HUES48 (cell line): ENCODE results near the gene GMPR.
"Not testable (repeated sequence)": the region's sequence is repeated elsewhere in the genome, so short reads cannot be mapped to it uniquely, and the experiment has no call there.

ENCODE experiments used
- H3K27ac ChIP-seq: one replicate; pipeline ENCODE4 v1.7.0; 2013; ENCODE audit warnings: low read depth, low read length, inconsistent platforms
- H3K27me3 ChIP-seq: 2 replicates; pipeline ENCODE4 v1.6.1; 2013; ENCODE audit warnings: mild to moderate bottlenecking, low read length; ENCODE audit not compliant: control insufficient read depth, insufficient read depth
- H3K36me3 ChIP-seq: 2 replicates; pipeline ENCODE4 v1.6.1; 2013; ENCODE audit warnings: low read length; ENCODE audit not compliant: control insufficient read depth, insufficient read depth
- H3K4me1 ChIP-seq: 2 replicates; pipeline ENCODE4 v1.6.1; 2013; ENCODE audit warnings: mild to moderate bottlenecking, low read length; ENCODE audit not compliant: control insufficient read depth, insufficient read depth
- H3K4me3 ChIP-seq: 2 replicates; pipeline ENCODE4 v1.5.1; 2013; ENCODE audit warnings: mild to moderate bottlenecking, low read depth, low read length
- H3K9ac ChIP-seq: 2 replicates; pipeline ENCODE4 v1.6.1; 2013; ENCODE audit warnings: mild to moderate bottlenecking, low read depth, low read length, moderate library complexity
- H3K9me3 ChIP-seq: 2 replicates; pipeline ENCODE4 v1.6.1; 2013; ENCODE audit warnings: low read length; ENCODE audit not compliant: control insufficient read depth, insufficient read depth

Gene GMPR

DNA sequence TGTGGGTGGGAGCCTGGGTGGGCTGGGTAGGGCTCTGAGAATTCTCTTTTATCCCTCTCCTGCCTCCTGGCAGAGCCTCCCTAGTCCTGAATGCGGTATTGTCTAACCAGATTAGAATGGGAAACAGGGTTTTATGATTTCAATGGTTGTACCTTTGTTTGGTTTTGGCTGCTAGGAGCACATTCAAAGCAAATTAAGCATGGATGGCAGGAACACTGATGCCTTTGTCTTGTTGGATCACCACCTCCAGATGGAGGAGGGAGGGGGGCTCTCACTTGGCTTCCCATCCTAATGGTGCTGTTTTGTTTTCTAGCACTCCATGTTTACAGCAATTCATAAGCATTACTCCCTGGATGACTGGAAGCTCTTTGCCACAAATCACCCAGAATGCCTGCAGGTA is 11.6 kb downstream of the GMPR start:
- Histone ChIP-seq H3K36me3 (no peaks in the 10 kb centered on the region), H3K9ac (no peak overlapping the region), H3K27me3 (no peaks in the 10 kb centered on the region), H3K4me1 (peaks cover 10% of the 10 kb centered on the region), H3K27ac (peak overlapping the region; percentile 63), H3K4me3 (no peak overlapping the region), H3K9me3 (no peaks in the 10 kb centered on the region)

DNA sequence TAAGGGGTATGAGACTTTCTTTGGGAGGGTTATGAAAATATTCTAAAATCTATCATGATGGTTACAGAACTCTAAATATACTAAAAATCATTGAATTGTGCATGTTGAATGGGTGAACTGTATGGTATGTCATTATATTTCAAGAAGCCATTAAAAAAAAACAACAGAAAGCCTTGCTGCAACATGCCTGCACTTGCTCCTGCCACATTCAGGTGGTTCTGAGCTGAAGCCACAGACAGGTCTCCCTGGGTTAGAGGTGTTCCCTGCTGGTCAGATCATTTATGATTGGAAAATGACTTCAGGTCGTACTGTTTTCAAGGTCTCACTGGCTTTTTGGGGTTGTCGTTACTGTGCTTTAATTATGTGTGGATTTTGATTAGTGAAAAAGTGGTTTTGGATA is 13.3 kb downstream of the GMPR start:
- no peak overlapping the region for H3K27ac ChIP-seq

DNA sequence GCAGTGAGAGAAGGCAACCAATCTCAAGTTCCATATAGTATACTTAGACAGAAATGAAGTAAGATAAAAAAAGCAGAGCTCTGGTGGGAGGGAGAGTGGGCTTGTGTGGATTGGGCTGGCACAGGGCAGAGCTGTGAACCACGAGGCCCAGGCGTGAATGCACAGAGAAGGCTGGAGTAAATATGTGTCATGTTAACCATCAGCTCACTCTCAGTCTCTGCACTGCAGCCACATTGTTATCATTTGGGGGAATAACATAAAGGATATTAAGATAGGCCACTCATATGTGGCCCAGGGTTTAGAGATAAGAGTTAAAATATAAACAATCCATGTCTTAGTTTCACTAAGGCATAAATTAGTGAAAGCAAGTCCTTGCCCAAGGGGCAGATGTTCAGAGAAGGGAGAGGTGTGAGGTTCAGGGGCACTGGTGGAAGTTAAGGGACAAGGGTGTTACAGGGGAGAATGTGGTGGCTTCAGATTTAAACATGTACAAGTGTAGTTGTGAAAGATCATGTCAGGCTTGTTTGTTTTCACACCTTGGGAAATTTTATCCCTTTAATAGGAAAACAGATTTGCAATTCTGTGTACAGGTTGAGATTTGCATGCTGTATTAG is 14.4 kb downstream of the GMPR start:
- Histone ChIP-seq H3K9me3 (no peaks in the 10 kb centered on the region), H3K27me3 (no peaks in the 10 kb centered on the region), H3K4me1 (peaks cover 6% of the 10 kb centered on the region; the same call in 1 of the 2 replicates), H3K9ac (no peak overlapping the region), H3K36me3 (no peaks in the 10 kb centered on the region), H3K27ac (no peak overlapping the region), H3K4me3 (no peak overlapping the region)

More for the DNA sequence above, 13.3 kb downstream of the GMPR start:
- Histone ChIP-seq H3K4me1 (peaks cover 6% of the 10 kb centered on the region; the same call in 1 of the 2 replicates), H3K36me3 (no peaks in the 10 kb centered on the region), H3K9me3 (no peaks in the 10 kb centered on the region), H3K27me3 (no peaks in the 10 kb centered on the region), H3K9ac (no peak overlapping the region), H3K4me3 (no peak overlapping the region)

DNA sequence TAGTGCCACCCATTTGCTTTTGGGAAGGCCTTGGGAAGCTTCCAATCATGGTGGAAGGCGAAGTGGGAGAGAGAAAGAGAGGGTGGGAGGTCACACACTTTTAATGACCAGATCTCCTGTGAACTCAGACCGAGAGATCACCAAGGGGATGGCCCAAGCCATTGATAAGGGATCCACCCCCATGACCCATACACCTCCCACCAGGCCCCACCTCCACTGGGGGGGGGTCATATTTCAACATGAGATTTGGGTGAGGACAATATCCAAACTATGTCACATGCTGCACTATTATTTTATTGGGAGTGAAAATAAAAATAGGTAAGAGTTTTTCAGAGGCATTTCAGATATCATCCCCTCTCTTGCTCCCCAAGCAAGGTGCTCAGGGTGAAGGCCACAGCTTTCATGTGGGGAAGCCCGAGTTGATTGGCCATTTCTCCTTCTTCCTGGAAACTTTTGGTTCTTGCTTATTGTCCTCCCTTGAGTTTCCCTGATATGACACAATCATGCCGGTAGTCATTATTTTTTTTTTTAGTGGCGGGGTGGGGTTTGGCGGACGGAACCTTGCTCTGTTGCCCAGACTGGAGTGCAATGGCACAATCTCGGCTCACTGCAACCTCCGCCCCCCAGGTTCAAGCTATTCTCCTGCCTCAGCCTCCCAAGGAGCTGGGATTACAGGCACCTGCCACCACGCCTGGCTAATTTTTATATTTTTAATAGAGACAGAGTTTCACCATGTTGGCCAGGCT is 15.2 kb downstream of the GMPR start:
- Histone ChIP-seq H3K9ac (no peak overlapping the region), H3K4me1 (peaks cover 12% of the 10 kb centered on the region), H3K27me3 (no peaks in the 10 kb centered on the region), H3K4me3 (no peak overlapping the region), H3K36me3 (no peaks in the 10 kb centered on the region), H3K9me3 (no peaks in the 10 kb centered on the region), H3K27ac (no peak overlapping the region)

DNA sequence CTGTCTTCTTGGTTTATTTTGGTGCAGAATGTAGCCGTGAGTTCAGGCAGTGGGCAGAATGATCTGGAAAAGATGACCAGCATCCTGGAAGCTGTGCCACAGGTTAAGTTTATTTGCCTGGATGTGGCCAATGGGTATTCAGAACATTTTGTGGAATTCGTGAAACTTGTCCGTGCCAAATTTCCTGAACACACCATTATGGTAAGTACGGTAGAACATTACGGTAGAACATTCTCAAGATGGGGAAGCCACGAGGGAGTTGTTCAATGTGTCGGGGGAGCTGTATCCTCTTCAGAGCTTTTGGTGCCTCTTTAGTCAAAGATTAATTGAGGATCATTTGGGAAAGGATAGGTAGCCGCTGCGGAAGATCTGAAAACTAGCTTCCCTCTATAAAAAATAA is 16.1 kb downstream of the GMPR start:
- Histone ChIP-seq H3K4me1 (peaks cover 13% of the 10 kb centered on the region), H3K36me3 (no peaks in the 10 kb centered on the region), H3K4me3 (no peak overlapping the region), H3K9me3 (no peaks in the 10 kb centered on the region), H3K9ac (no peak overlapping the region), H3K27ac (no peak overlapping the region), H3K27me3 (no peaks in the 10 kb centered on the region)

DNA sequence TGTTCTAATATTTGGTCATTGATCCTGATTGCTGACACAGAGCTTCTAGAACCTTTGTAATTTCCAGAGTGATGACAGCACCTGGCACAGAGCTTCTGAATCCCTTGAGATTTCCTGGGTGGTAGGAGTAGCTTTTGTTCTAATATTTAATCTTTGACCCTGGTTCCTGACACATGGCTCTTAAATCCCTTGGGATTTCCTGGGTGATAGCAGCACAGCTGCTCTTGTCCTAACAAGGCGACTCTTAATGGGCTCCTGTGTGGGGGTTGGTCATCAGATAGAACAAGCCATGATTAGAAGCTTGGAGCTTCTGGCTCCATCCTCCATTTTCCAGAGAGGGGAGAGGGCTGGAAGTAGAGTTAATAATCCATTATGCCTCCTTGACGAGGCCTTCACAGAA is 18.4 kb downstream of the GMPR start:
- no peaks in the 10 kb centered on the region for H3K36me3 ChIP-seq
- no peak overlapping the region for H3K9ac ChIP-seq
- no peak overlapping the region for H3K4me3 ChIP-seq
- H3K4me1 ChIP-seq, result peaks cover 7% of the 10 kb centered on the region
- H3K27me3 ChIP-seq, result no peaks in the 10 kb centered on the region
- no peak overlapping the region for H3K27ac ChIP-seq
- H3K9me3 ChIP-seq, result no peaks in the 10 kb centered on the region

DNA sequence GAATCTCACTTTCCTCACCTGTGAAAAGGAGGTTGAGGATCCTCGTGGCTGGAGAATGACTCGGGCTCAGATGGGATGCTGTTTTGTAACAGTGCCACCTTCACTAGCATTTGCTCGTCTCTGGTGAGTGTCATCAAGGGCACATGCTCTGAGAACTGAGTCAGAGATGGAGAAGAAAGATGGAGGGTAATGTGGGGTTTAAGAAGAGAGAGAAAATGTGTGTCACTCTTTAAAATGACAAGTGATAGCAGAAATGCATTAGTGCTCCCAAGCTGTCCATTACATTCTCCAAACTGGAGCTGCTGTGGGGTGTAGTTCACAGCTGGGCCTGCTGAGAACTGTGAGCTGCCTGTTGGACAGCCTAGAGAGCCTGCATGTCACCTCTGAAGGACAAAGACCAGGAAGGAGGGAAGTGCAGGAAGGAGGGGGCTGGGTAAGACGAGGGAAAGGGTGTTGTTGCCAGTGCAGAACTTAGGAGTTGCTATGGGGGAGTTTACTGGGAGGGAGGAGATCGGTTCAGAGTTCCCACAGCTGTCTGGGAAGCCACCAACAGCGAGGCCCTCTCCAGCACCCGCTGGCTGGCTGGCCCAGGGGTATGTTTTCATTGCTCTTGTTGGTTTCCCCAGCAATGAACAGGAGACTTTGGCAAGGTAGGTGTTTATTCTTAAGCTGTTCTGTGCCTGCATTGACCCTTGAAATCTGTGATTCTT is 19.8 kb downstream of the GMPR start:
- H3K9ac ChIP-seq, result no peak overlapping the region
- peak overlapping the region; percentile 58 for H3K27ac ChIP-seq
- H3K27me3 ChIP-seq, result no peaks in the 10 kb centered on the region

DNA sequence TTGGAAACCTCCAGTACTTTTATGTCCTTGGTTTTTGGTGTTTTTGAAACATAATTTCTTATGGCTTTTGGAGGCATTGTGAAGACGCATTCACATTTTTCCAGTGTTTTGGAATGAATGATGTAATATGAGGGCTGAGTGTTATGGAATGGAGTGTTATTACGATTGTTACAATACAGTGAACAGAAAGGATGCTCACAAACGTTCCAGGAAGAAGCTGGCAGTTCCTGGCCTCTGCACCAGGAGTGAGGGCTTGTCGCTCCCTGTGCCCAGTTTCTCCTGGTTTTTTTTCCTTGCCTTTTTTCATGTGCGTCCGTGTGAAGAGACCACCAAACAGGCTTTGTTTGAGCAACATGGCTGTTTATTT is 20.3 kb downstream of the GMPR start:
- Histone ChIP-seq H3K27me3 (no peaks in the 10 kb centered on the region), H3K36me3 (no peaks in the 10 kb centered on the region), H3K4me3 (no peak overlapping the region), H3K27ac (peak overlapping the region; percentile 58), H3K4me1 (peaks cover 7% of the 10 kb centered on the region), H3K9ac (no peak overlapping the region), H3K9me3 (no peaks in the 10 kb centered on the region)

More for the DNA sequence above, 19.8 kb downstream of the GMPR start:
- no peaks in the 10 kb centered on the region for H3K9me3 ChIP-seq
- H3K4me1 ChIP-seq, result peaks cover 7% of the 10 kb centered on the region
- H3K36me3 ChIP-seq, result no peaks in the 10 kb centered on the region
- no peak overlapping the region for H3K4me3 ChIP-seq

DNA sequence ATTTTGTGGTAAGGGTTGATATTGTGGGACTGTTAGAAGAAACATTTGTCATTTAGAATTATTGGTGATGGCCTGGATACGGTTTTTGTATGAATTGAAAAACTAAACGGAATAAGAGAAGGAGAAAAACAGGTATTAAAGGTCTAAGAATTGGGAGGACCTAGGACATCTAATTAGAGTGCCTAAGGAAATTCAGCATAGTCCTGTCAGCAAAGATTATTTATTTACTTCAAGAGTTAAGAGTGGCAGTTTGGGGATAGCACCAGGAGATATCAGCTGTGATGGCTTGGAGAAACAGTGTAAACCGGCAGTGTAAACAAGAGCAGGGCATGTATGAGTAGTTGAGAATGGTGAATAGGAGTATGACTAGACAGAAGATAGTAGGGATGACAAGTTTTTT is 21.2 kb downstream of the GMPR start:
- H3K4me3 ChIP-seq, H3K4me1 ChIP-seq, H3K9me3 ChIP-seq, H3K27ac ChIP-seq, H3K27me3 ChIP-seq, H3K9ac ChIP-seq, H3K36me3 ChIP-seq: not testable (repeated sequence)

DNA sequence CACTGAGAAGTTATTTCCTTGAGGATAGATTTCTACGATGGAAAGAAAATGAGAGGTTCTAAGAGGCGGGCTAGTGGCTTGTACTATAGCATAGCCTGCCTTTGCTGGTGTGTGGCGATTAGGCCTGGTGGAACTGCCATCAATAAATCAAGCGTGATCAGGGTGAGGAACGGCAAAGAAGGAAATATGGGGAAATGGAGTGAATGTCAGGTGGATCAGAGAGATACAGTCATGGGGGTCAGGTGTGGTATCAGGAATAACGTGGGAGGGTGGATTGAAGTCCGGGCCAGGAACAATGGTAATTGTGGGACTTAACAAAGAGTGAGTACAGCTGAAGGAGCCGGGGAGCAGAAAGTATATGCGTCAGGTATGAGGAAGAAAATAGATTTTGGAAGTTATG is 22.2 kb downstream of the GMPR start:
- H3K9me3 ChIP-seq, H3K4me3 ChIP-seq, H3K36me3 ChIP-seq, H3K9ac ChIP-seq, H3K27ac ChIP-seq, H3K4me1 ChIP-seq, H3K27me3 ChIP-seq: not testable (repeated sequence)

DNA sequence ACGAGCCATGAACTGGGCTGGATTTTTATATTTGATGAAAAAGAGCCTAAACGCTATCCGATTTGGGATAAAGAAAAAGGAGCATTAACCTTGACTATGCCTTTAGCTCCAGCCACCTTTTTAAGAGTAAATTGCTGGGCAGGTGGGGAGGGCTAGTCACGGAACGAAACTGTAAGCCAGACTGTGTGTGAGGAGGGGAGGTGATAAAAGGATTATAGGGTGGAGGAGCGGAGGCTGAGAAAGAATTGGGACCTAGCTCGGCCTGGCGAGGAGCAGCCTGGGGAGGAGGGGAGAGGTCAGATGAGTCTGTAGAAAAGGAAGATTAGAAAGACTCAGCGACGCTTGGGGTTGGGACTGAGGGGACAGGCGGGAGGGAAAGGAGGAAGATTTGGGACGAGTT is 24.4 kb downstream of the GMPR start:
- not testable (repeated sequence) for H3K9ac ChIP-seq, H3K27ac ChIP-seq, H3K4me3 ChIP-seq, H3K9me3 ChIP-seq, H3K4me1 ChIP-seq, H3K27me3 ChIP-seq, H3K36me3 ChIP-seq
